SK-N-SH (cell line): ENCODE results near the gene SLFN11. TPM values are rescaled to one million over a fixed set of nuclear protein-coding genes. Genes with fewer than 3 reads are reported as not detected.

Experiments used
- CTCF ChIA-PET: fragments of 300-600, 350-600 bp; formaldehyde crosslinking; extraction: SDS; loops from one replicate; lab custom pipeline; 2021; lab: Yijun Ruan, JAX
- POLR2A ChIA-PET: fragments of 350-600 bp; sonication (Branson Sonifier 250); formaldehyde crosslinking; extraction: SDS; loops from one replicate; lab custom pipeline; 2020; ENCODE audit warnings: antibody characterized with exemption, inconsistent platforms; lab: Yijun Ruan, JAX
- DNase-seq: peaks from one replicate; pipeline ENCODE4 v3.0.0; 2012
- H2AFZ ChIP-seq: fragments of 200-600 bp; sonication (generic); 2 replicates; pipeline ENCODE4 v1.8.1; 2016; ENCODE audit warnings: antibody characterized with exemption, mild to moderate bottlenecking, low read depth
- H3F3A ChIP-seq: fragments of 200-600 bp; sonication (generic); replicated peaks from 2 replicates; pipeline ENCODE3; 2016; ENCODE audit warnings: antibody characterized with exemption, mild to moderate bottlenecking; ENCODE audit not compliant: insufficient read depth
- H3K27ac ChIP-seq, 2 experiments: fragments of 200-500 bp in 1 of 2; fragments of 200-600 bp in 1 of 2; sonication (Bioruptor generic) in 1 of 2; sonication (generic), shearing (Covaris generic) in 1 of 2; 2 replicates each; pipeline versions ENCODE4 v1.5.1 to v1.6.1; 2014 to 2016; ENCODE audit warnings: low read depth in 2 of 2, inconsistent platforms in 1 of 2, low read length in 1 of 2, mild to moderate bottlenecking in 1 of 2, mixed read lengths in 1 of 2
- H3K27me3 ChIP-seq: fragments of 200-600 bp; sonication (generic), shearing (Covaris generic); 2 replicates; pipeline ENCODE4 v1.6.1; 2016; ENCODE audit warnings: mixed run types; ENCODE audit not compliant: insufficient read depth
- H3K36me3 ChIP-seq, 2 experiments: fragments of 200-500 bp in 1 of 2; fragments of 200-600 bp in 1 of 2; sonication (Bioruptor generic) in 1 of 2; sonication (generic) in 1 of 2; replicated peaks in 1 of 2; 2 replicates each; pipeline versions ENCODE3 to v1.5.1; 2014 to 2016; ENCODE audit warnings: low read length in 1 of 2, mild to moderate bottlenecking in 1 of 2; ENCODE audit not compliant: insufficient read depth in 2 of 2, control insufficient read depth in 1 of 2
- H3K4me1 ChIP-seq, 2 experiments: fragments of 200-500 bp in 1 of 2; fragments of 200-600 bp in 1 of 2; sonication (Bioruptor generic) in 1 of 2; sonication (generic), shearing (Covaris generic) in 1 of 2; 2 replicates each; pipeline versions ENCODE4 v1.5.1 to v1.6.1; 2014 to 2016; ENCODE audit warnings: low read depth in 1 of 2, low read length in 1 of 2, mixed run types in 1 of 2; ENCODE audit not compliant: insufficient read depth in 2 of 2, control insufficient read depth in 1 of 2
- H3K4me2 ChIP-seq: fragments of 200-600 bp; sonication (generic), shearing (Covaris generic); 2 replicates; pipeline ENCODE4 v1.6.1; 2017; ENCODE audit warnings: mixed run types
- H3K4me3 ChIP-seq, 2 experiments: fragments of 200-500 bp in 1 of 2; fragments of 200-600 bp in 1 of 2; sonication (Bioruptor generic) in 1 of 2; sonication (generic), shearing (Covaris generic) in 1 of 2; 2 replicates each; pipeline versions ENCODE4 v1.5.1 to v1.8.1; 2014 to 2016; ENCODE audit warnings: low read depth in 2 of 2, inconsistent platforms in 1 of 2, low read length in 1 of 2, mild to moderate bottlenecking in 1 of 2, mixed read lengths in 1 of 2, moderate library complexity in 1 of 2
- H3K79me2 ChIP-seq: fragments of 200-600 bp; sonication (generic); 2 replicates; pipeline ENCODE4 v1.8.1; 2017; ENCODE audit warnings: mild to moderate bottlenecking; ENCODE audit not compliant: insufficient read depth
- H3K9ac ChIP-seq: fragments of 200-600 bp; sonication (generic); 2 replicates; pipeline ENCODE4 v1.6.1; 2017; ENCODE audit warnings: mixed run types
- H3K9me2 ChIP-seq: fragments of 200-600 bp; sonication (generic); 2 replicates; pipeline ENCODE4 v1.6.1; 2017; ENCODE audit warnings: mixed run types
- H3K9me3 ChIP-seq: fragments of 200-600 bp; sonication (generic); 2 replicates; pipeline ENCODE4 v1.6.1; 2017; ENCODE audit warnings: mixed run types, mild to moderate bottlenecking, moderate library complexity
- H4K20me1 ChIP-seq: fragments of 200-600 bp; sonication (generic); 2 replicates; pipeline ENCODE4 v1.6.1; 2017; ENCODE audit warnings: mild to moderate bottlenecking, mixed run types; ENCODE audit not compliant: insufficient read depth
- CTCF ChIP-seq: fragments of 200-600 bp; sonication (generic); IDR thresholded peaks from 2 replicates; pipeline ENCODE4 v1.6.1; 2017; ENCODE audit warnings: antibody characterized with exemption, mild to moderate bottlenecking, moderate library complexity
- EP300 ChIP-seq, 2 experiments: IDR thresholded peaks; 2 replicates each; pipeline versions ENCODE4 v1.4.0 to v1.6.1; 2012; ENCODE audit warnings: borderline replicate concordance in 1 of 2, low read depth in 1 of 2, low read length in 1 of 2
- FOXM1 ChIP-seq: IDR thresholded peaks from 2 replicates; pipeline ENCODE4 v1.4.0; 2012; ENCODE audit warnings: low read depth, mild to moderate bottlenecking
- GABPA ChIP-seq: IDR thresholded peaks from 2 replicates; pipeline ENCODE4 v1.4.0; 2012; ENCODE audit warnings: low read depth, mild to moderate bottlenecking
- MEF2A ChIP-seq: IDR thresholded peaks from 2 replicates; pipeline ENCODE4 v1.4.0; 2012; ENCODE audit warnings: low read depth, borderline replicate concordance
- NRF1 ChIP-seq: IDR thresholded peaks from 2 replicates; pipeline ENCODE4 v1.6.1; 2012; ENCODE audit warnings: low read depth, mild to moderate bottlenecking, low read length
- POLR2AphosphoS5 ChIP-seq: IDR thresholded peaks from 2 replicates; pipeline ENCODE4 v1.6.1; 2012; ENCODE audit warnings: low read depth, low read length
- RAD21 ChIP-seq: IDR thresholded peaks from 2 replicates; pipeline ENCODE4 v1.6.1; 2012; ENCODE audit warnings: mild to moderate bottlenecking, low read length
- RCOR1 ChIP-seq: fragments of 150-350 bp; IDR thresholded peaks from 2 replicates; pipeline ENCODE4 v1.6.1; 2017; ENCODE audit warnings: antibody characterized with exemption, low read length
- REST ChIP-seq: IDR thresholded peaks from 2 replicates; pipeline ENCODE4 v1.6.1; 2012; ENCODE audit warnings: mild to moderate bottlenecking, low read depth, low read length, moderate library complexity
- RXRA ChIP-seq: IDR thresholded peaks from 2 replicates; pipeline ENCODE4 v1.4.0; 2012; ENCODE audit warnings: low read depth, mild to moderate bottlenecking, borderline replicate concordance
- SMC3 ChIP-seq: IDR thresholded peaks from 2 replicates; pipeline ENCODE4 v1.6.1; 2012; ENCODE audit warnings: low read depth, low read length, improper control_type of control experiment
- TAF1 ChIP-seq: IDR thresholded peaks from 2 replicates; pipeline ENCODE4 v1.6.1; 2012; ENCODE audit warnings: low read depth, mild to moderate bottlenecking, low read length, moderate library complexity, borderline replicate concordance
- TCF12 ChIP-seq: IDR thresholded peaks from 2 replicates; pipeline ENCODE4 v1.4.0; 2012
- USF1 ChIP-seq: IDR thresholded peaks from 2 replicates; pipeline ENCODE4 v1.4.0; 2012; ENCODE audit warnings: low read depth, borderline replicate concordance
- YY1 ChIP-seq: IDR thresholded peaks from 2 replicates; pipeline ENCODE4 v1.4.0; 2012; ENCODE audit warnings: low read depth, mild to moderate bottlenecking
- WGBS: methylation state at CpG from one replicate; pipeline ENCODE4 v1.1.6; 2017; ENCODE audit warnings: low lambda C conversion rate; 5-methylcytosine and 5-hydroxymethylcytosine counted together
- polyA plus RNA-seq, 3 experiments: library from polyadenylated mRNA; depleted of rRNA; stranded (reverse); fragments of >200 nt; gene quantifications; 2 replicates each; pipeline ENCODE4 v1.2.3, GENCODE V29; 2012

Gene SLFN11
- polyA plus RNA-seq, 1 of the 3 experiments (the other 2 are of a cell fraction): 0.02 TPM

DNA sequence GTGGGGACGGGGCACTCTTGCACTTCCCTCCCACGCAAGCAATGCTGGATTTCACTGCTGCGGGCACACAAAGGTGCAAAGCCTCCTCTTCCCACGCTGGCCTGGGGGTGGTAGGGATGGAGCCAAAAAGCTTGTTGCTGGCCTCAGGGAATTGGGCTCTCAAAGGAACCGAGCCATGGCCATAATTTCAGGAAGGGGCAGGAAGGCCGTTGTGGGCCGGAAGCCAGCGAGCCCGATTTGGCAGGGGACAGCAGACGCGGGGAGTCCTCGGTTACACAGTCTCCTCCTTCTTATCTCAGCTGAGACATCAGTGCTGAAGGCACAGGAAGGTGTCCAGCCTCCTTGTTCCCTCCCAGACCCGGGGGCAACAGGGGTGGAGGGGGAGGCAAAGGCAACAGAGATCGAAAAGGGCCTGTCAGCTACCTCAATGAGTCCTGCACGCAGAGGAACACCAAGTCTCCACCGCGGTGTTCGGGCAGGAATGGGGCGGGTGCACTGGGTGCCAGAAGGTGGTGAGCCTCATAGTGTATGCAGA lies 59.5 kb downstream of the SLFN11 start:
- H4K20me1 ChIP-seq: no peaks in the 10 kb centered on the region
- H3K27me3 ChIP-seq: 0 out of 2 replicates have a peak, but pooled peaks cover 6% of the 10 kb centered on the region
- no peak overlapping the region for H3K4me3 ChIP-seq
- ChIA-PET POLR2A (no interaction called here), CTCF (interaction anchor here (0.7 to 7.2 kb wide), 12 partner anchors 12 to 435 kb away, joined by 3 to 118 read pairs (median 4); partner anchors contain the start of gene SLFN12L)
- 29% methylated on average over 17 of the region's 19 CpGs for WGBS
- no peaks in the 10 kb centered on the region for H3K9me3 ChIP-seq
- no peaks in the 10 kb centered on the region for H3K36me3 ChIP-seq
- H3K27ac ChIP-seq: no peak overlapping the region
- H3K4me1 ChIP-seq: peaks cover 0 to 3% of the 10 kb centered on the region in 2 experiments; a peak in 1 of 4 replicates
- TF ChIP-seq TCF12: no peak
- no peak for TF ChIP-seq SMC3
- no peak for TF ChIP-seq FOXM1
- TF ChIP-seq NRF1: no peak
- no peak for TF ChIP-seq MEF2A
- no peak for TF ChIP-seq USF1
- TF ChIP-seq RCOR1: no peak
- TF ChIP-seq RXRA: no peak
- TF ChIP-seq TAF1: no peak
- no peak for TF ChIP-seq POLR2AphosphoS5
- TF ChIP-seq GABPA: no peak
- TF ChIP-seq EP300 (IDR thresholded peaks at IDR 0.05; ENCODE audit: borderline replicate concordance in 1 of 2, low read depth in 1 of 2, low read length in 1 of 2): no peak
- H2AFZ ChIP-seq: no peak overlapping the region
- no peaks in the 10 kb centered on the region for H3K9me2 ChIP-seq
- H3F3A ChIP-seq: no peaks in the 10 kb centered on the region
- no peak overlapping the region for H3K4me2 ChIP-seq
- H3K79me2 ChIP-seq: no peaks in the 10 kb centered on the region
- no peak overlapping the region for H3K9ac ChIP-seq
- DNase-seq: peak; percentile 2

DNA sequence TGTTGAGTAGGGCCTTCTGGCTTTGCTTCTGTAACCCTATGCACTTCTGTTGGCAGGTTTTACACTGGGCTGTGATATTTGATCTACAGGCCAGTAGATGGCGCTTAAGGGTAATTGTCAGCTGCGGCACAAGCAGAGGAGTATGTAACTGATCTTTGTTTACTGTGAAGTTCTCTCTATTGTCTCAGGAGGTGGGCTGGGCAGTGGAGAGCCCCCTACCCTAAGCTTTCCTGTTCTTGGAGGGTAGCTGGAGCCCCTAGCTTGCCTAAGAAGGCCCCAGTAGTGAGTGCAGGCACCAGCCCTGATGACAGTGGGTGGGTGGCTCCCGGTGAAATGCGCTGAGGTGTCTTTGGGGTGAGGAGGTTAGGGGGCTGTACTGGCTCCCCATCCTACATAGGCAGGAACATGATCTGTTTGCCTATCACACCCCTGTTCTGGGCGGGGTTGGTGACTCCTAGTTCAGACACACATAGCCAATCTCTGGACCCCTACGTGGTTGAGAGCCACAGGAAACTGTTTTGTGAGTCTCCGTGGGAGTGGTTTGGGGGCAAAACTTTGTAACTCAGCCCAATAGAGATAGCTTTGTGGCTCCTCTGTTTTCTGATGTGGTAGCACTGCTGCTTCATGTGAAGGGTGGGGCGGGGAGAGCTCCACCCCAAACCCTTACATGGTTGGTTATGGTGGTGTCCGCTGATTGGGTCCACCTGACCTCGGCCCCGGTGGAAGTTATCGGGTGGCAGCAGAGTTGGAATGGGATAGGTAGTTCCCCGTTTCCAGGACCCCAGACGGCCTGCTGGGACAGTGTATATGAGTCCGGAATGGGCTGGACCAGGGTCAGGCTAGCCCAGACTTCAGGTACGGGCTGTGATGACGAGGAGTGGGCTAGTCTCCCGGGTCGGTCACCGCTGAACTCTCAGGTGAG lies 60.4 kb downstream of the SLFN11 start:
- WGBS: 16% methylated on average over 14 of the region's 20 CpGs
- no peaks in the 10 kb centered on the region for H3K36me3 ChIP-seq
- H3K4me3 ChIP-seq: no peak overlapping the region; a peak in 1 of 4 replicates
- H3K79me2 ChIP-seq: no peaks in the 10 kb centered on the region
- no peaks in the 10 kb centered on the region for H3K9me2 ChIP-seq
- H3K9me3 ChIP-seq: no peaks in the 10 kb centered on the region
- peaks cover 0 to 3% of the 10 kb centered on the region in 2 experiments; a peak in 1 of 4 replicates for H3K4me1 ChIP-seq
- H3K27ac ChIP-seq: no peak overlapping the region
- no peak for TF ChIP-seq YY1
- peak; percentile 82 for TF ChIP-seq CTCF
- peak; percentile 82 for TF ChIP-seq RAD21
- TF ChIP-seq REST: no peak
- TF ChIP-seq SMC3: peak; percentile 80
- DNase-seq: peak; percentile 52
- peak overlapping the region; percentile 55 for H3K4me2 ChIP-seq
- H3K27me3 ChIP-seq: 0 out of 2 replicates have a peak, but pooled peaks cover 12% of the 10 kb centered on the region
- no peaks in the 10 kb centered on the region for H3F3A ChIP-seq
- POLR2A ChIA-PET: no interaction called here
- CTCF ChIA-PET: interaction anchor here (0.5 to 7.2 kb wide), 38 partner anchors 9 to 861 kb away, joined by 3 to 118 read pairs (median 4); partner anchors contain the start of gene SLFN12L
- no peak overlapping the region; the same call in 1 of the 2 replicates for H2AFZ ChIP-seq
- H4K20me1 ChIP-seq: no peaks in the 10 kb centered on the region
- H3K9ac ChIP-seq: no peak overlapping the region
